PC-3 (cell line): ENCODE measurements around the gene SNX27. TPM values are rescaled to one million over a fixed set of nuclear protein-coding genes. Genes with fewer than 3 reads are reported as not detected.

ENCODE experiments used
- ATAC-seq: fragments of 200-7000 bp; cut with Tn5 transposase; 2 replicates; pipeline ENCODE4 v1.9.1; 2020; ENCODE audit warnings: mild to moderate bottlenecking, moderate library complexity
- BruUV-seq: library from RNA; stranded (reverse); fragments of 400-500 nt; replicated peaks from 2 replicates; lab custom pipeline; 2021; lab: Mats Ljungman, UMichigan
- CTCF ChIA-PET: fragments of 300-600 bp; sonication (Branson Sonifier 250); formaldehyde crosslinking; loops from one replicate; lab custom pipeline; 2022; ENCODE audit warnings: antibody characterized with exemption; lab: Charles Lee
- POLR2A ChIA-PET: fragments of 300-600 bp; sonication (Branson Sonifier 250); formaldehyde crosslinking; loops from one replicate; lab custom pipeline; 2022; ENCODE audit warnings: antibody characterized with exemption; ENCODE audit not compliant: unreplicated experiment; lab: Charles Lee
- DNase-seq: peaks from one replicate; pipeline ENCODE4 v3.0.0-alpha.2; 2015
- H2AFZ ChIP-seq: fragments of 300-600 bp; sonication (generic); 2 replicates; pipeline ENCODE4 v1.6.0; 2016; ENCODE audit warnings: antibody characterized with exemption, low read length
- H3F3A ChIP-seq: fragments of 300-600 bp; sonication (generic); one replicate; pipeline ENCODE4 v1.6.0; 2017; ENCODE audit warnings: antibody characterized with exemption, low read length, control low read depth, mild to moderate bottlenecking; ENCODE audit not compliant: unreplicated experiment
- H3K27ac ChIP-seq: fragments of 300-600 bp; sonication (generic); 2 replicates; pipeline ENCODE4 v1.5.1; 2016; ENCODE audit warnings: mild to moderate bottlenecking, low read length
- H3K27me3 ChIP-seq: fragments of 300-600 bp; sonication (generic); 2 replicates; pipeline ENCODE4 v1.6.1; 2016; ENCODE audit warnings: low read length, mixed read lengths
- H3K36me3 ChIP-seq: fragments of 300-600 bp; sonication (generic); 2 replicates; pipeline ENCODE4 v1.6.1; 2016; ENCODE audit warnings: low read depth, mixed run types, low read length, mixed read lengths
- H3K4me1 ChIP-seq: fragments of 300-600 bp; sonication (generic); 2 replicates; pipeline ENCODE4 v1.5.1; 2016; ENCODE audit warnings: low read length; ENCODE audit not compliant: insufficient read depth
- H3K4me2 ChIP-seq: fragments of 300-600 bp; sonication (generic); 2 replicates; pipeline ENCODE4 v1.6.0; 2016; ENCODE audit warnings: low read length
- H3K4me3 ChIP-seq: fragments of 300-600 bp; sonication (generic); 2 replicates; pipeline ENCODE4 v1.5.1; 2016; ENCODE audit warnings: mild to moderate bottlenecking, low read length, mixed read lengths
- H3K79me2 ChIP-seq: fragments of 300-600 bp; sonication (generic); 2 replicates; pipeline ENCODE4 v1.6.1; 2017; ENCODE audit warnings: low read length, mixed read lengths
- H3K9ac ChIP-seq: fragments of 300-600 bp; sonication (generic); 2 replicates; pipeline ENCODE4 v1.6.0; 2016; ENCODE audit warnings: mild to moderate bottlenecking, low read length
- H3K9me2 ChIP-seq: fragments of 300-600 bp; sonication (generic); replicated peaks from 2 replicates; pipeline ENCODE4 v1.6.1; 2016; ENCODE audit warnings: mixed run types, low read length, mixed read lengths
- H3K9me3 ChIP-seq: fragments of 300-600 bp; sonication (generic); 2 replicates; pipeline ENCODE4 v1.6.1; 2016; ENCODE audit warnings: low read length, mixed read lengths
- H4K20me1 ChIP-seq: fragments of 300-600 bp; sonication (generic); 2 replicates; pipeline ENCODE4 v1.6.1; 2016; ENCODE audit warnings: low read length, mixed read lengths
- CTCF ChIP-seq: fragments of 300-600 bp; sonication (generic); conservative IDR thresholded peaks from 2 replicates; pipeline ENCODE4 v1.5.1; 2017; ENCODE audit warnings: antibody characterized with exemption, low read depth, mild to moderate bottlenecking, low read length
- EZH2 ChIP-seq: fragments of 300-600 bp; sonication (generic); IDR thresholded peaks from one replicate; pipeline ENCODE4 v1.6.1; 2017; ENCODE audit warnings: antibody characterized with exemption, mild to moderate bottlenecking, low read length; ENCODE audit not compliant: unreplicated experiment
- EZH2phosphoT487 ChIP-seq: fragments of 300-600 bp; sonication (generic); IDR thresholded peaks from 2 replicates; pipeline ENCODE4 v1.6.1; 2018; ENCODE audit warnings: mild to moderate bottlenecking, antibody characterized with exemption, low read length, borderline replicate concordance
- intact Hi-C: fragments of 100-400 bp; cut with micrococcal nuclease; formaldehyde crosslinking; loops from 2 replicates; pipeline ENCODE4 v1.9.0; 2023
- total RNA-seq: library from RNA; depleted of rRNA; stranded (reverse); fragments of >200 nt; gene quantifications from 2 replicates; pipeline ENCODE4 v1.2.3, GENCODE V29; 2014

The SNX27 gene
- total RNA-seq, 1 experiment from 2014 or later, result 25.1 TPM

DNA sequence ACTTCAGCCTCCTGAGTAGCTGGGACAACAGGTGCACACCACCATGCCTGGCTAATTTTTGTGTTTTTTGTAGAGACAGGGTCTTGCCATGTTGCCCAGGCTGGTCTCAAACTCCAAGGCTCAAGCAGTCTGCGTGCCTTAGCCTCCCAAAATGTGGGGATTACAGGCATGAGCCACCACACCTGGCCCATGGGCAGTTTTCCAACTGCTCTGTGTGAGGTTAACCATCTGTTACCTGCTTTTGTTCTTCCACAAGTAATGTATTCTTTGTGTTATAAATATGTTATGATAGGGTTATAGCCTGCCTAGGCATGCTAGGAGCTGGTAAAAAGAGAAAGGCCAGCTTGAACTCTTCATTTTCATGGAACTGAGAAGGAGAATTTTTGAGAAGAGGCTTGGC, 41.0 kb upstream of the SNX27 start:
- H2AFZ ChIP-seq, result no peak overlapping the region
- no peak overlapping the region for H3K9ac ChIP-seq
- DNase-seq (no peak), ATAC-seq (no peak)
- ChIA-PET CTCF (no interaction called here), POLR2A (no interaction called here)
- H3K27ac ChIP-seq, result no peak overlapping the region
- no peak overlapping the region for H3K4me3 ChIP-seq
- no TSS peak for BruUV-seq
- H3K79me2 ChIP-seq, result 0 out of 2 replicates have a peak, but pooled peaks cover 4% of the 10 kb centered on the region
- H3K9me3 ChIP-seq, result no peaks in the 10 kb centered on the region
- H4K20me1 ChIP-seq, result 0 out of 2 replicates have a peak, but pooled peaks cover 6% of the 10 kb centered on the region
- H3K36me3 ChIP-seq, result peaks cover 35% of the 10 kb centered on the region
- no peak overlapping the region for H3K4me2 ChIP-seq
- peaks cover 21% of the 10 kb centered on the region for H3F3A ChIP-seq
- H3K4me1 ChIP-seq, result peaks cover 58% of the 10 kb centered on the region
- no peak for TF ChIP-seq EZH2
- TF ChIP-seq CTCF, result no peak
- no peaks in the 10 kb centered on the region for H3K27me3 ChIP-seq
- no peaks in the 10 kb centered on the region for H3K9me2 ChIP-seq
- intact Hi-C loops, result no loop called here

DNA sequence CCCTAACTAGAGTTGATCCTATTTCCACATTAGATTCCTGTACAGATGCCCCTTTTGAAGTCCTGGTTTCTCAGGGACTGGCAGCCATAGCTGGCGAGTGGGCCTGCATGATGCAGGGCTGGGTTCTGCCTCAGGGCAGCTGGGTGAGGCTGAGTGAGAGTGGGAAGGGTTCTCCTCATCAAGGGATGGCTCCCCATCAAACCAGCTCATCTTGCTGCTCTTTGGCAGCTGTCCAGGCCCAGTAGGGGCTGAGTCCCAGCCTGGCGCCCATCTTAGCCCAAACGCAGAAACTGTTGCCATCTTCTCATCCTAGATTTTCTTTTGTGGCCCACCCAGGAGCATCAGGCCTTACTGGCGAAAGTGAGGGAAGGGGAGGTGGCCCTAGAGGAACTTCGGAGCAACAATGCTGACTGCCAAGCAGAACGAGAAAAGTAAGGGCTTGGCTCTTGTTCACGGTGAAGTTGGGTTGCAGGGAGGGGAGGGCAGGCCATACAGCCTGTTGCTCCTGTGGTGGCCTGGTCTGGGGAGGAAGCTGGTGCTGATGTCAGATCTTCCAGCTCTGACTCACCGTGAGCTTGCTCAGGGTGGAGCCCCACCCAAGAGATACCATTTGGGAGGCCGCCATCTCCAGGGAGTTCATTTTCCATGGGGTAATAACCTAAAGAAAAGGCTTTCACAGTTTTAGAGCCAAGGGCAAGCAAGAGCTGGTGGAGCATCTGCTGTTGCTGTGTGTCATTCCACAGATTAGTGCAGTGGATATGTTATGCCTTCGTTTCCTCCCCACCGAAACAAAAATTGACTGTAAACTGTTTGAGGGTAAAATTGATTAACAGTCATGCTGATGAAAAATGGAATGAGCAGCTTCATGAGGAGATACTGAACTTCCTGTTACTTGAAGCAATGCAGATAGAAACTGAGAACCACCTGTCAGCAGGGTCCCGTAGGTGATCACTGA, 37.0 kb upstream of the SNX27 start:
- Histone ChIP-seq H3K4me1 (peaks cover 51% of the 10 kb centered on the region), H2AFZ (no peak overlapping the region), H3K27me3 (no peaks in the 10 kb centered on the region), H3K36me3 (peaks cover 40% of the 10 kb centered on the region), H3K9me2 (no peaks in the 10 kb centered on the region), H3F3A (peaks cover 3% of the 10 kb centered on the region), H4K20me1 (no peaks in the 10 kb centered on the region), H3K4me2 (peak overlapping the region; percentile 52), H3K9ac (peak overlapping the region; percentile 23; the same call in 1 of the 2 replicates), H3K27ac (peak overlapping the region; percentile 88), H3K79me2 (0 out of 2 replicates have a peak, but pooled peaks cover 4% of the 10 kb centered on the region), H3K4me3 (no peak overlapping the region), H3K9me3 (no peaks in the 10 kb centered on the region)
- DNase-seq (peak; percentile 95), ATAC-seq (peak; percentile 97)
- TF ChIP-seq EZH2phosphoT487 (no peak), EZH2 (no peak), CTCF (no peak)
- ChIA-PET POLR2A (interaction anchor here (0.6 to 0.8 kb wide), 4 partner anchors 22 to 113 kb away, joined by 3 to 4 read pairs (median 4); no protein-coding TSS in a partner anchor), CTCF (interaction anchor here (1.0 kb wide), 1 partner anchor 11 kb away, joined by 3 read pairs; no protein-coding TSS in a partner anchor)
- BruUV-seq, result no TSS peak
- intact Hi-C loops, result loop anchor here (2.0 kb wide), 1 partner anchor 34 kb away; the partner anchor contains the start of gene TUFT1
